GM06990 (cell line): ENCODE measurements around the gene GSTM3.

Experiments
- DNase-seq: peaks from one replicate; pipeline ENCODE4 v3.0.0-alpha.2; 2011; ENCODE audit not compliant: insufficient read length; ENCODE audit errors: extremely low read depth
- H3K27me3 ChIP-seq: replicated peaks from 2 replicates; pipeline ENCODE4 v1.6.0; 2011; ENCODE audit warnings: low read length; ENCODE audit not compliant: control insufficient read depth, insufficient read depth
- H3K36me3 ChIP-seq: 2 replicates; pipeline ENCODE4 v1.5.1; 2011; ENCODE audit warnings: low read length; ENCODE audit not compliant: control insufficient read depth, insufficient read depth
- H3K4me3 ChIP-seq: replicated peaks from 2 replicates; pipeline ENCODE4 v1.5.1; 2011; ENCODE audit warnings: low read depth, mild to moderate bottlenecking, control low read depth, low read length
- TF ChIP-seq, protein P1 (sequence below): IDR thresholded peaks from 2 replicates; pipeline ENCODE4 v1.5.1; 2011; ENCODE audit warnings: low read length, control low read depth, mild to moderate bottlenecking, inconsistent platforms; ENCODE audit not compliant: insufficient read depth, poor library complexity, severe bottlenecking

The GSTM3 gene

DNA sequence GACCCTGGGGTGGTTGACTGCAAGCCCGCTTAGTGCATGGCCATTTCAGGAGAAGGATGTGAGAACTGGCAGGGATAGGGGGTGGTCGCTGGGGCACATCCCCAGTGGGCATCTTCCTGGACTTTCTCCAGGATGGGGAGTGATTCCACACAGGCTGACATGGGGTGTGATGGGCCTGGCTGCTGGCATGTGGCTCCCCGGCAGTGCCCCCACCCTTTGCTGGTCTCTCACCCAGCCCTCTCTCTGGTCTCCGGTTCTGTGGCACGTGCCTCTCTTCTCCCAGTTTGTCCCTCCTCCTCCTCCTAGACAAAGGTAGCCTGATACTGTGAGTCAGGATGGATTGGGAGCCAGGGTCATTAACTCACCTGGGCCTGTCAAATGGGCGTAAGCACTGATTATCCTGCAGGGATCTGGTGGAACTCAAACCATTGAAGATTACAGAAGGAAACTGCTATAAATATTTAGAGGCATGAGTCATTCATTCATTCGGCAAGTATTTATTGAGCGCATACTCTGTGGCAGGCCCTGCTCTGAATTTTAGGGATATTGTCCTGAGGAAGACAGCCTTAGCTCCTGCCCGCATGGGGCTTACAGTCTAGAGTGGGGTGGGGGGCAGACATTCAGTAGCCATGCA is 46.5 kb upstream of the GSTM3 start:
- no peaks in the 10 kb centered on the region; the same call in 1 of the 2 replicates for H3K27me3 ChIP-seq
- TF ChIP-seq, protein P1, sequence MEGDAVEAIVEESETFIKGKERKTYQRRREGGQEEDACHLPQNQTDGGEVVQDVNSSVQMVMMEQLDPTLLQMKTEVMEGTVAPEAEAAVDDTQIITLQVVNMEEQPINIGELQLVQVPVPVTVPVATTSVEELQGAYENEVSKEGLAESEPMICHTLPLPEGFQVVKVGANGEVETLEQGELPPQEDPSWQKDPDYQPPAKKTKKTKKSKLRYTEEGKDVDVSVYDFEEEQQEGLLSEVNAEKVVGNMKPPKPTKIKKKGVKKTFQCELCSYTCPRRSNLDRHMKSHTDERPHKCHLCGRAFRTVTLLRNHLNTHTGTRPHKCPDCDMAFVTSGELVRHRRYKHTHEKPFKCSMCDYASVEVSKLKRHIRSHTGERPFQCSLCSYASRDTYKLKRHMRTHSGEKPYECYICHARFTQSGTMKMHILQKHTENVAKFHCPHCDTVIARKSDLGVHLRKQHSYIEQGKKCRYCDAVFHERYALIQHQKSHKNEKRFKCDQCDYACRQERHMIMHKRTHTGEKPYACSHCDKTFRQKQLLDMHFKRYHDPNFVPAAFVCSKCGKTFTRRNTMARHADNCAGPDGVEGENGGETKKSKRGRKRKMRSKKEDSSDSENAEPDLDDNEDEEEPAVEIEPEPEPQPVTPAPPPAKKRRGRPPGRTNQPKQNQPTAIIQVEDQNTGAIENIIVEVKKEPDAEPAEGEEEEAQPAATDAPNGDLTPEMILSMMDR = no peak
- DNase-seq = no peak
- H3K36me3 ChIP-seq = no peaks in the 10 kb centered on the region
- no peak overlapping the region for H3K4me3 ChIP-seq

DNA sequence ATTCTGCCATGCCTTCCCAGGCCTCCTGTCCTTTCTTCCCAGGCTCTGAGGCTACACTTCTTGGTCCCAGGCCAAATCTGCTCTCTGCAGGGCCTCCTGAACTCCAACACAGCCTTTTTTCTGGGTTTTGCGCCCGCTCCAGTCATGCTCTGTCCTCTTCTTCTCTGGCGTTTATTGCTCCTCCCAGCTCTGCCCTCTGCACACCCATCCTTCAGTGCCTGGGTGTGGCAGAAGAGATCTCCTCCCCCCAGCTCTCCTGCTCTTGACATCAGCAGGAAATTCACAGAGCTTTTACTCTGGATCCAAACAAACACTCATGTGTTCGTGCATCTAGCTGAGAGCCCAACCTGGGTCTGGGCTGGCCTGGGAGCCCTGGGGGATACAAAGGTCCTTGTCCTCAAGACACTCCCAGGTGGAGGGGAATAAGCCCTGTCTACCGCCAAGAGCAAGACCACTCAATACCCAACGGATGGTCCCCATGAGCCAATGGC is 45.7 kb upstream of the GSTM3 start:
- TF ChIP-seq, protein P1 = no peak
- H3K36me3 ChIP-seq = no peaks in the 10 kb centered on the region
- H3K27me3 ChIP-seq = no peaks in the 10 kb centered on the region; the same call in 1 of the 2 replicates
- no peak for DNase-seq
- H3K4me3 ChIP-seq = no peak overlapping the region

DNA sequence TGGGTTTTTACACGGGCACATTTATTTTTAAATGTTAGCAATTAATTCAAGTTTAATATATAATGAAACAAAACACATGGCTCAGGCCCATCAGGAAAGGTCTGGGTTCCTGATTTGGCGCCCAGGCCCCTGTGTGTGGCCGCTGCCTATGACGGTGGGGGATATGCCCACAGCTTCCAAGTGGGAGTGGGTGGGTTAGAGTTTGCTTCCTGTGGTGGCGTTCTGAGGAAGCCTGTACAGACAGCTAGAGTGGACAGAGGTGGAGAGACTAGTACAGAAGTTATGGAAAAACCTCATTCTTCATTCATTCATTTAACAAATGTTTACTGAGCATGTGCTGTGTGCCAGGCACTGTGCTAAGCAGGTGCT is 45.3 kb upstream of the GSTM3 start:
- no peaks in the 10 kb centered on the region; the same call in 1 of the 2 replicates for H3K27me3 ChIP-seq
- H3K36me3 ChIP-seq = no peaks in the 10 kb centered on the region
- TF ChIP-seq, protein P1 = no peak
- H3K4me3 ChIP-seq = no peak overlapping the region
- DNase-seq = no peak

DNA sequence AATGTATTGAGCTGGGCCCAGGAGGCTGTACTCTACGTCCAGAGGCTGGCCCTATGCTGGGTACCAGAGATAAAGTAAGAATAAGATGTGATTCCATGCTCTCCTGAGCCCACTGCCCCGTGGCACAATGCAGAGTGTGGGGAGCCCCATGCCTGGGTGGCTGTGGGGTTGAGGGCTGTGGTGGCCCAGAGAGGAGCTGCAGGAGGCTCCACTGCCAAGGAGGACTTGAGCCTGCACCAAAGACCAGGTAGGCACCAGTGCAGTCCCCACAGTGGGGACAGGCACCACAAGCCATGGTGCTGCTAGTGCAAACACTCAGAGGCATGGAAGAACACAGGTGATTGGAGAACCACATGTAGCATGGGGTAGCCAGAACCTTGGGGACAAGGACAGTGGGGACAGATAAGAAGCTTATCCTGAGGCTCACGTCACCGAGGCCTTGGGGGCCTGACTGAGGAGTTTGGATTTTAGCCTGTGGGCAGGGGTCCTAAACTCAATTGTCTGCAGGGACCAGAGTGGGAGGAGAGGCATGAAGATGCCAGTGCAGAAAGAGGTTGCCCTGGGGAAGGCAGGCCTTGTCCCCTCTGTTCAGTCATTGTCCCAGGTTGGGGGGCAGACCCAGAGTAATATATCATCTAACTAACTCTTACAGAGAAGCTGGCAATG is 44.7 kb upstream of the GSTM3 start:
- no peak overlapping the region for H3K4me3 ChIP-seq
- H3K36me3 ChIP-seq = no peaks in the 10 kb centered on the region
- DNase-seq = no peak
- TF ChIP-seq, protein P1 = no peak
- no peaks in the 10 kb centered on the region; the same call in 1 of the 2 replicates for H3K27me3 ChIP-seq

DNA sequence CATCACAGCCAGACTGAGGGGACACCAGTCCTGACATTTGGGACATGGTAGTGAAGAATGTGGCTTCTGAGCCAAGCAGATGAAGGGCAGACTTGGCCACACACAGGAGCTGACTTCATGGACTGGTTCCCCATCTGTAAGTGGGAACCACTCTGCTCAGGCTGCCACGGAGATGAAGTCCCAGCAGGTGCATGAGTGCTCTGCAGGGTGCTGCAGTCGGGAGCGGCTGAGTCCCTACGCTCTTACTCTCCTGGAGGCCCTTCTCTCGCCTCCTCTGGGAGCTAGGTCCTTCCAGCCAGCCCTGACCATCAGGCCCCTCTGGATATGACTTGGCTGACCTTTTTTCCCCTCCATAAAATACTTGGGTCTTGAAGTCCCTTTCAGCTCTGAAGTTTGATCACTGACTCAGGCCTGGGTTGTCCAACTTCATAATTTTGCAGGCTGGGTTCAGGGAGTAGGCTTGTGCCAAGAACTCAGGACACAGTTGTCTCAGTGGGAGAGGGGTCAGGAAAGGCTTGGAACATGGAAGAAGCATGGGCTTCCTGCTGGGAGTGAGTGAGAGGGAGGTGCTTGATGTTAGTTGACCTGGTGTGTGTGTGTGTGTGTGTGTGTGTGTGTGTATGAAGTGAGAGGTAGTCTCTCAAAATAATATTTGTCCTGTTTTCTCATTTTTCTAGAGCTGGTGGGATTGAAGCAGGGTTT is 43.9 kb upstream of the GSTM3 start:
- no peak for DNase-seq
- H3K36me3 ChIP-seq = no peaks in the 10 kb centered on the region
- H3K4me3 ChIP-seq = no peak overlapping the region
- TF ChIP-seq, protein P1 = no peak
- no peaks in the 10 kb centered on the region; the same call in 1 of the 2 replicates for H3K27me3 ChIP-seq
